CD4-positive, alpha-beta T cell treated with Interleukin-17A for 1 hour (primary cell): ENCODE measurements around the gene TAF9B.
"Not testable (repeated sequence)": the region's sequence is repeated elsewhere in the genome, so short reads cannot be mapped to it uniquely, and the experiment has no call there.

Experiments
- DNase-seq: peaks from one replicate; pipeline ENCODE4 v3.0.0-alpha.2; 2020

Gene TAF9B

GRCh38 chrX:78111140-78111931 is 28.1 kb downstream of the TAF9B start:
- DNase-seq, result no peak

- no peak for DNase-seq
Measured at GRCh38 chrX:78109458-78109857, 30.0 kb downstream of the TAF9B start.

- no peak for DNase-seq
Measured at GRCh38 chrX:78106651-78106986, 32.8 kb downstream of the TAF9B start.

- DNase-seq, result peak; percentile 59
Measured at GRCh38 chrX:78105944-78106650, 33.4 kb downstream of the TAF9B start.

GRCh38 chrX:78104447-78105176 is 34.8 kb downstream of the TAF9B start:
- peak; percentile 60 for DNase-seq

- peak; percentile 96 for DNase-seq
Measured at GRCh38 chrX:78103623-78104446, 35.6 kb downstream of the TAF9B start, which contains the start of gene PGK1. TSS of gene PGK1 (plus strand) at chrX:78104248. CDS start at chrX:78104341, 93 bp downstream.

- no peak for DNase-seq
Measured at GRCh38 chrX:78103001-78103622, 36.3 kb downstream of the TAF9B start.

GRCh38 chrX:78102091-78102490 is 37.4 kb downstream of the TAF9B start:
- DNase-seq, result no peak

- DNase-seq, result no peak
Measured at GRCh38 chrX:78098108-78098507, 41.3 kb downstream of the TAF9B start.

GRCh38 chrX:78092296-78092695 is 47.2 kb downstream of the TAF9B start:
- no peak for DNase-seq

GRCh38 chrX:78081413-78081812 is 58.0 kb downstream of the TAF9B start:
- not testable (repeated sequence) for DNase-seq
